Progenitor cell of endocrine pancreas (in vitro differentiated cells): ENCODE measurements around the gene SECISBP2. TPM values are rescaled to one million over a fixed set of nuclear protein-coding genes. Genes with fewer than 3 reads are reported as not detected.
"Not testable (repeated sequence)": the region's sequence is repeated elsewhere in the genome, so short reads cannot be mapped to it uniquely, and the experiment has no call there.

Source experiments
- DNase-seq: peaks from one replicate; pipeline ENCODE4 v3.0.0; 2021; ENCODE audit warnings: low spot score; ENCODE audit not compliant: unreplicated experiment
- H3K27ac Mint-ChIP-seq: 2 replicates; pipeline ENCODE4 v1.8.0; 2021; ENCODE audit warnings: mild to moderate bottlenecking, moderate library complexity, mixed read lengths
- H3K27me3 Mint-ChIP-seq: 2 replicates; pipeline ENCODE4 v1.8.0; 2021; ENCODE audit warnings: mixed read lengths
- H3K36me3 Mint-ChIP-seq: 2 replicates; pipeline ENCODE4 v1.8.0; 2022; ENCODE audit warnings: mixed read lengths; ENCODE audit not compliant: insufficient read depth
- H3K4me1 Mint-ChIP-seq: 2 replicates; pipeline ENCODE4 v1.8.0; 2021; ENCODE audit warnings: low read depth, mixed read lengths
- H3K4me3 Mint-ChIP-seq: 2 replicates; pipeline ENCODE4 v1.8.0; 2021; ENCODE audit warnings: low read depth, mild to moderate bottlenecking, moderate library complexity, mixed read lengths
- H3K9me3 Mint-ChIP-seq: 2 replicates; pipeline ENCODE4 v1.8.0; 2021; ENCODE audit warnings: low read depth, mixed read lengths
- total RNA-seq: library from RNA; stranded (reverse); gene quantifications from 2 replicates; pipeline ENCODE4 v1.2.1, GENCODE V29; 2021
- TF ChIP-seq, protein P1 (sequence below): fragments of 200-600 bp; sonication (generic); IDR thresholded peaks from one replicate; pipeline ENCODE4 v1.5.0; 2021; ENCODE audit warnings: antibody characterized with exemption, mild to moderate bottlenecking; ENCODE audit not compliant: unreplicated experiment

Gene SECISBP2
- total RNA-seq, 1 donor from 2014 or later: 73.5 TPM

DNA sequence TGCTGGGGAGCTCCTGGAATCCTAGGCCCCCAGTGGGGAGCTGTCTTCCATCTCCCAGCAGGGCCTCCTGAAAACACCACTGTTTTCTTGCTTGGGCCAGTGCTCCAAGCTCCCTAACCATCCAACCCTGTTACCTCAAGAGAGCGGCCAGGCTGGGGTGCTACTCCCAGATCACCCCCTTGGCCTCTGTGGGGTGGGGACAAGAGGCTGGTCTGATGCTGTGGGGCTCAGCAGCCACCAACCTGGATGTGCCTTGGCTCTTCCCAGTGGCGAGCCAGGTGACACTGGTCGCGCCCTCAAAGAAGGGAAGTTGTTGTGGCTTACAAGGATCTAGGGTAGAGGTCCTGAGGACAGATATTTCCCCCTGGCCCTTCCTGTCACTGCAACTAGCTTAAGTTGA is 49.0 kb downstream of the SECISBP2 start:
- Mint-ChIP-seq H3K36me3 (no peaks in the 10 kb centered on the region), H3K4me3 (no peak overlapping the region), H3K27ac (no peak overlapping the region), H3K4me1 (no peaks in the 10 kb centered on the region), H3K9me3 (no peaks in the 10 kb centered on the region), H3K27me3 (no peaks in the 10 kb centered on the region)
- TF ChIP-seq, protein P1, sequence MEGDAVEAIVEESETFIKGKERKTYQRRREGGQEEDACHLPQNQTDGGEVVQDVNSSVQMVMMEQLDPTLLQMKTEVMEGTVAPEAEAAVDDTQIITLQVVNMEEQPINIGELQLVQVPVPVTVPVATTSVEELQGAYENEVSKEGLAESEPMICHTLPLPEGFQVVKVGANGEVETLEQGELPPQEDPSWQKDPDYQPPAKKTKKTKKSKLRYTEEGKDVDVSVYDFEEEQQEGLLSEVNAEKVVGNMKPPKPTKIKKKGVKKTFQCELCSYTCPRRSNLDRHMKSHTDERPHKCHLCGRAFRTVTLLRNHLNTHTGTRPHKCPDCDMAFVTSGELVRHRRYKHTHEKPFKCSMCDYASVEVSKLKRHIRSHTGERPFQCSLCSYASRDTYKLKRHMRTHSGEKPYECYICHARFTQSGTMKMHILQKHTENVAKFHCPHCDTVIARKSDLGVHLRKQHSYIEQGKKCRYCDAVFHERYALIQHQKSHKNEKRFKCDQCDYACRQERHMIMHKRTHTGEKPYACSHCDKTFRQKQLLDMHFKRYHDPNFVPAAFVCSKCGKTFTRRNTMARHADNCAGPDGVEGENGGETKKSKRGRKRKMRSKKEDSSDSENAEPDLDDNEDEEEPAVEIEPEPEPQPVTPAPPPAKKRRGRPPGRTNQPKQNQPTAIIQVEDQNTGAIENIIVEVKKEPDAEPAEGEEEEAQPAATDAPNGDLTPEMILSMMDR: no peak
- no peak for DNase-seq

DNA sequence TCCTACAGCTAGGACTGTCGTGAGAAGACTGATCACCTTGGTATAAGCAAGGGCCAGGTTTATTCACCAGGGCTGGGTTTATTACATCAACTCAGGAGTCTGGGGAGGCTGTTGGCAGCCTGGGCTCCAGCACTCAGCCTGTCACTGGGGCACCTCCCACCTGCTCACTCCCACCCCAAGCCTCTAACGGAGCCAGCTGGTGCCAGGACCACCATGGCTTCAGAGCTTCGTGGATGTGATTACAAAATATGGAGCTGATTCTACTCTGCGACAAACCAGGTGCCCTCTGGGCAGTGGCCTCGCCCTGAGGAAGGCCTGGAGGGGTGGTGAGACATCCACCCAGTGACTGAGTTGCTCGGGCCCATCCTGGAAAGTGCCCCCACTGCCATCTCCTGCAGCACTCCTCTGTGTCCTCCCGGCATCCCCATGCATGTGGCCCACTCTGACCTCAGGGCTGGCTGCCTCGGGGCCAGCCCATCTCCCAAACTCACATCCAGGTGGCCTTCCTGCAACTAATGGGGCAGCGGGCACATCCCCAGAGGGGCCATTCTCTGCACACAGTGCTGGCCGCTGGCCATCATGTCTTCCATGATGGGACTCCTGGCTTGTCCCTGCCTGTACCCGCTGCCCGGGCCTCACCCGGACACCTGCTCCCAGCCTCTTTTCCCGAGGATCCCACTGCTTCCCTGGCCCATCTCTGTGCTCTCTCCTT is 49.6 kb downstream of the SECISBP2 start:
- Mint-ChIP-seq H3K4me3 (no peak overlapping the region), H3K4me1 (no peaks in the 10 kb centered on the region), H3K9me3 (no peaks in the 10 kb centered on the region), H3K27me3 (no peaks in the 10 kb centered on the region), H3K27ac (no peak overlapping the region), H3K36me3 (no peaks in the 10 kb centered on the region)
- TF ChIP-seq, protein P1: no peak
- DNase-seq: no peak

DNA sequence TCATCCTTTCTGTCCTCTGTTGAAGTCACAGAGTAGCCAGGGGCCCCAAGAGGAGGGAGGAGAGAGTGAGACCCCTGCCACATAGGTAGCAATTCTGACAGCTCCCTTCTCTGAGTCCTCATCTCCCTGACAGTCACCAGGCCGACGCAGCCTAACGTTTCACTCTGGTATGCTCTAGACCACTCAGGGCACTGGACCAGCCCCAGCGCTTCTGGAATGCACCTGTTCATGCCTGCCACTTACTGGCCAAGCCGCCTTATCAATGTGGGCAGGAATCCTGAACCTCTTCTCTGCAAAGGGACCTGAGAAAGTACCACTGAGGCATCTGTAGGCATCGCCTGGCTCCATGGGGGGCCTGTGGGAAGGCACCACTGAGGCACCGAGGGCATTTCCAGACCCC is 50.2 kb downstream of the SECISBP2 start:
- no peaks in the 10 kb centered on the region for H3K36me3 Mint-ChIP-seq
- no peaks in the 10 kb centered on the region for H3K27me3 Mint-ChIP-seq
- TF ChIP-seq, protein P1: no peak
- H3K4me3 Mint-ChIP-seq: no peak overlapping the region
- no peaks in the 10 kb centered on the region for H3K4me1 Mint-ChIP-seq
- no peak for DNase-seq
- no peaks in the 10 kb centered on the region for H3K9me3 Mint-ChIP-seq
- no peak overlapping the region for H3K27ac Mint-ChIP-seq

DNA sequence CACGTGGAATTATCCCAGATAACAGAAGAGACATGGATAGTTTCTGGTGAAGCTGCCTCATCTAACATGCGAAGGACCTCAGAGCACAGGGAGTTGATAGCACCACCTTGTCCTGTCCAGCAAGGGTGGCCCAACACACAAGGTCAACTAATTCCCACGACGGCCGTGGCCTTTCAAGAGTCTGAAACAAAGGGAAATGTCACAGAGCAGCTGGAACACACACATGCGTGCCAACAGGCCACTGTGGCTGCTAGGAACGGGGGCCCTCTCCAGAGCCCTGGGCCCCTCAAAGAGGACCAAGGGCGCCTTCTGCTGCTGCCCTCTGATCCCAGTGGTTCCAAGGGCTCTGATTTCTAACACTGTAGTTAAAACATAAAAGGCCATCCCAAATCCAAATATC is 50.7 kb downstream of the SECISBP2 start:
- Mint-ChIP-seq H3K4me3 (no peak overlapping the region), H3K27ac (no peak overlapping the region), H3K9me3 (no peaks in the 10 kb centered on the region), H3K36me3 (no peaks in the 10 kb centered on the region), H3K4me1 (no peaks in the 10 kb centered on the region), H3K27me3 (no peaks in the 10 kb centered on the region)
- TF ChIP-seq, protein P1: no peak
- no peak for DNase-seq

DNA sequence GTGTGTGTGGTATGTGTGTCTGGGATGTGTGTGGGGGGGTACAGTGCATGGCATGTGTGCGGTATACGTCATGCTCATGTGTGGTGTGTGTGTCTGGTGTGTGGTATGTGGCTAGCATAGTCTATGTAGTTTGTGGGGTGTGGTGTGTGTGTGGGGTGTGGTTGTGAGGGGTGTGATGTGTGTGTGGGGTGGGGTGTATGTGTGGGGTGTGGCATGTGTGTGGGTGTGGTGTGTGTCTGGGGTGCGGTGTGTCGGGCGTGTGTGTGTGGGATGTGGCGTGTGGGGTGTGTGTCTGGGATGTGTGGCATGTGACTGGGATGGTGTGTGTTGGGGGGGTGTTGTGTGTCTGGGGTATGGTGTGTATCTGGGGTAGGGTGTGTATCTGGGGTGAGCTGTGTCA is 52.3 kb downstream of the SECISBP2 start:
- H3K4me3 Mint-ChIP-seq: no peak overlapping the region
- no peak overlapping the region for H3K27ac Mint-ChIP-seq
- no peaks in the 10 kb centered on the region for H3K27me3 Mint-ChIP-seq
- no peaks in the 10 kb centered on the region for H3K9me3 Mint-ChIP-seq
- DNase-seq: no peak
- TF ChIP-seq, protein P1: no peak
- no peaks in the 10 kb centered on the region for H3K4me1 Mint-ChIP-seq
- H3K36me3 Mint-ChIP-seq: no peaks in the 10 kb centered on the region

DNA sequence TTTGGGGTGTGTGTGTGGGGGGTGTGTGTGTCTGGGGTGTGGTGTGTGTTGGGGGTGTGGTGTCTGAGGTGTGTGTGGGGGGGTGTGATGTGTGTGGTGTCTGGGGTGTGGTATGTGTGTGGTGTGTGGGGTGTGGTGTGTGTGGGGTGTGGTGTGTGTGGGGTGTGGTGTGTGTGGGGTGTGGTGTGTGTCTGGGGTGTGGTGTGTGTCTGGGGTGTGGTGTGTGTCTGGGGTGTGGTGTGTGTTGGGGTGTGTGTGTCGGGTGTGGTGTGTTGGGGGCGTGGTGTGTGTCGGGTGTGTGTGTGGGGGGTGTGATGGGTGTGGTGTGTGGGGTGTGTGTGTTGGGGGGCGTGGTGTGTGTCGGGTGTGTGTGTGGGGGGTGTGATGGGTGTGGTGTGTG is 53.5 kb downstream of the SECISBP2 start:
- not testable (repeated sequence) for H3K9me3 Mint-ChIP-seq, H3K4me1 Mint-ChIP-seq, H3K36me3 Mint-ChIP-seq, H3K4me3 Mint-ChIP-seq, DNase-seq, H3K27me3 Mint-ChIP-seq, H3K27ac Mint-ChIP-seq
